HL-60 (cell line): ENCODE measurements around the gene DARS1.

ENCODE experiments used
- DNase-seq, 2 experiments: peaks; one replicate each; pipeline ENCODE4 v3.0.0-alpha.2; 2010 to 2020; ENCODE audit warnings: low read depth in 1 of 2, low spot score in 1 of 2
- H3K27ac ChIP-seq: fragments of 250-450 bp; sonication (Bioruptor Pico); replicated peaks from 2 replicates; pipeline ENCODE4 v1.5.1; 2020; ENCODE audit warnings: mild to moderate bottlenecking, moderate library complexity
- H3K27me3 ChIP-seq: fragments of 250-450 bp; sonication (Bioruptor Pico); 2 replicates; pipeline ENCODE4 v1.5.1; 2021; ENCODE audit warnings: mild to moderate bottlenecking, moderate library complexity; ENCODE audit not compliant: insufficient read depth, poor library complexity, severe bottlenecking
- H3K4me3 ChIP-seq: replicated peaks from 2 replicates; pipeline ENCODE4 v1.5.1; 2011; ENCODE audit warnings: mild to moderate bottlenecking, control low read depth, low read length; ENCODE audit not compliant: insufficient read depth
- CTCF ChIP-seq: IDR thresholded peaks from one replicate; pipeline ENCODE4 v1.5.1; 2011; ENCODE audit warnings: low read length, control low read depth, inconsistent platforms; ENCODE audit not compliant: insufficient read depth
- GABPA ChIP-seq: IDR thresholded peaks from 2 replicates; pipeline ENCODE4 v1.6.1; 2012; ENCODE audit warnings: low read depth
- POLR2AphosphoS5 ChIP-seq: IDR thresholded peaks from 2 replicates; pipeline ENCODE4 v1.6.1; 2012; ENCODE audit warnings: low read depth
- REST ChIP-seq: IDR thresholded peaks from 2 replicates; pipeline ENCODE4 v1.6.1; 2012; ENCODE audit warnings: low read depth; ENCODE audit not compliant: insufficient replicate concordance
- SPI1 ChIP-seq: IDR thresholded peaks from 2 replicates; pipeline ENCODE4 v1.6.1; 2012; ENCODE audit warnings: low read depth, mild to moderate bottlenecking, borderline replicate concordance

Gene DARS1

GRCh38 chr2:135984199-135985017 lies 1.0 kb downstream of the DARS1 start:
- Histone ChIP-seq H3K4me3 (peak overlapping the region; percentile 72), H3K27ac (peak overlapping the region; percentile 99), H3K27me3 (no peaks in the 10 kb centered on the region)
- no peak for DNase-seq
- TF ChIP-seq CTCF: no peak
- TF ChIP-seq REST: no peak
- no peak for TF ChIP-seq POLR2AphosphoS5

- H3K27me3 ChIP-seq: no peaks in the 10 kb centered on the region
- no peak overlapping the region for H3K27ac ChIP-seq
- no peak for DNase-seq
- TF ChIP-seq POLR2AphosphoS5: no peak
- peak; percentile 94 for TF ChIP-seq SPI1
- no peak overlapping the region for H3K4me3 ChIP-seq
Measured at GRCh38 chr2:135980434-135981079, 4.9 kb downstream of the DARS1 start.

- Histone ChIP-seq H3K27ac (no peak overlapping the region), H3K4me3 (no peak overlapping the region), H3K27me3 (no peaks in the 10 kb centered on the region)
- DNase-seq: no peak
- TF ChIP-seq CTCF (no peak), POLR2AphosphoS5 (no peak), REST (no peak), SPI1 (no peak), GABPA (no peak)
Measured at GRCh38 chr2:135975702-135976101, 9.7 kb downstream of the DARS1 start.

- TF ChIP-seq GABPA: no peak
- no peak for TF ChIP-seq REST
- no peak for DNase-seq
- no peak overlapping the region for H3K27ac ChIP-seq
Measured at GRCh38 chr2:135974036-135974435, 11.4 kb downstream of the DARS1 start.

More at GRCh38 chr2:135974036-135974435, 11.4 kb downstream of the DARS1 start:
- Histone ChIP-seq H3K4me3 (no peak overlapping the region), H3K27me3 (no peaks in the 10 kb centered on the region)
